Activated CD8-positive, alpha-beta memory T cell treated with anti-CD3 and anti-CD28 coated beads, Interleukin-2, amount 50 U/mL, for 48 hours (primary cell): ENCODE measurements around the gene PRLR.

Experiments
- DNase-seq: peaks from one replicate; pipeline ENCODE4 v3.0.0-alpha.2; 2020

PRLR gene

DNA sequence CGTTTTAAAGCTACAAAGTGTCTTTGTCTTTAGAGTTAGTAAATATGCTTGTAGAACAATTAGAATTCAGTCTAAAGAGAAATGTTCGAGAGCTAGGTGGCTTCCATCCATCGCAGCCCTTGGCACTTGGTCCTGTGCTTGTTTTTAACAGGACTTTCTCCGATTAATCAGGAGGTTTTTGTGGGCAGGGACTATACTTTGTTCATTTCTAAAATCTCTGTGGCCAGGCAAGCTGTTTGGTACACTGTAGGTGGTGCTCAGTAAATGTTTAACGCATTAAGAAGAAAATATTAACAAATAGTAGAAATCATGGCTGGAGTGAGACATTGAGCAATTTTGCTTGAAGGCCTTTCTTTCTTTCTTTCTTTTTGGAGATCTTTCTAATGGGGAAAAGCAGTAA lies 203.3 kb downstream of the PRLR start:
- DNase-seq: no peak

DNA sequence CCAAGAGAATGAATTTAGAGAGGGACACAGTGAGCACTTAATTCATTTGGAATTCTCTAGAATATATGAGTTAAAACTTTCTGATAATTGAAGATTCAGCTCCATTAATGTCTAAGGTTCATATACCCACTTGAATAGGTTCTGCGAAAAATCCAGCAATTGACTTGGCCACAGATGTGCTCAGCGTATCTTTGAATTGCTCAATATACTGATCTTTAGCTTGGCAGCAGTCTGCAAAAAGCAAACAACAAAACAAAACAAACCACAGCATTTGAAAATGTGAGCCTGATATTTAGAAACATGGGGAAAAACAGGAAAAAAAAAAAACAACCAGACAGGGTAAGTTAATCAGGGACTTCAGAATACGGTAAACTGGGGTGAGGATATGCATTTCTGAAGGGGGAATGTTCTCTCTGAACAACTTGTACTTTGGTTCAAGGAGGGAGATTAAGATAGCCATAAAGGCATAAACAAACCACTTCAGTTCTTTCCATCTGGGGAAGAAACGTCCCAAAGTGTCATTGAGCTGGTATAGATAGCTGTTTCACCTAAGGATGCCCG lies 203.9 kb downstream of the PRLR start:
- no peak for DNase-seq

DNA sequence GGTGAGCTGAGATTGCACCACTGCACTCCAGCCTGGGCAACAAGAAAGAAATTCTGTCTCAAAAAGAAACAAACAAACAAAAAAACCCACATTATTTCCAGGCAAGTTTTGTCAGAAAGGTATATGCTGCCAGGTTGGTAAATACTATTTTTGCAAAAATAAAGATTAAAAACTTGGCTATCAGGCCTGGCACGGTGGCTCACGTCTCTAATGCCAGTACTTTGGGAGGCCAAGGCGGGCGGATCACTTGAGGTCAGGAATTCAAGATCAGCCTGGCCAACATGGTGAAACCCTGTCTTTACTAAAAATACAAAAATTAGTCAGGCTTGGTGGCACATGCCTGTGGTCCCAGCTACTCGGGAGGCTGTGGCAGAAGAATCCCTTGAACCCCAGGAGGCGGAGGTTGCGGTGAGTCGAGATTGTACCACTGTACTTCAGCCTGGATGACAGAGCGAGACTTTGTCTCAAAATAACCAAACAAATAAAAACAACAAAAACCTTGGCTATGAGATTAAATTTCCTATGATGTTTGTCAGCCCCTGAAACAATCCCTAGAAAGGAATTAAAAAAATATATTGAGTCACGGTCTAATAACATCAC lies 205.3 kb downstream of the PRLR start:
- DNase-seq: no peak

DNA sequence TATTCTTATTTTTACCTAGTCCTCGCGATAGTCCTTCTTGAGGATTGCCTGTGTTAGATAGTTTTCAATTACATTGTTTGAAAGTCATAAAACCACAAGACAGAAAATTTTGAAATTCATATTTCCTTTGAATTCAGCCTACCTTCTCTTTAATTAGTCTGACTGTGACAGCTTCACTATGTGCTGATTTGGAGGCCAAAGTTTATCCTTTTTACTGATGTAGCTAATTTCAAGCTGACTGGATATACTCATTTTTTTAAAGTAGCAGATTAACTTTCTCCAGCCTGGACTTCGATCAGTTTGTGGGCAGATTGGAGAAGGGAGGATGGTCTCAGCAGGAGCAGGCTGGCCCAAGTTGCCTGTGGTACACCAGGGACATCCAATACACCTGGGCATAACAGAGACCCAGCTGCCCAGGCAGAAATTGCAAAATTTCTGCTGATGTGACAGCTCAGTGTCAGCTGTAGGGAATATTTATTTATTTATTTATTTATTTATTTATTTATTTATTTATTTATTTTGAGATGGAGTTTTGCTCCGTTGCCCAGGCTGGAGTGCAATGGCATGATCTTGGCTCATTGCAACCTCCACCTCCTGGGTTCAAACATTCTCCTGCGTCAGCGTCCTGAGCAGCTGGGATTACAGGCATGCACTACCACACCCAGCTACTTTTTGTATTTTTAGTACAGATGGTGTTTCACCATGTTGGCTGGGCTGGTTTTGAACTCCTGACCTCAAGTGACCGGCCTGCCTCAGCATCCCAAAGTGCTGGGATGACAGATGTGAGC lies 206.7 kb downstream of the PRLR start:
- DNase-seq: no peak

DNA sequence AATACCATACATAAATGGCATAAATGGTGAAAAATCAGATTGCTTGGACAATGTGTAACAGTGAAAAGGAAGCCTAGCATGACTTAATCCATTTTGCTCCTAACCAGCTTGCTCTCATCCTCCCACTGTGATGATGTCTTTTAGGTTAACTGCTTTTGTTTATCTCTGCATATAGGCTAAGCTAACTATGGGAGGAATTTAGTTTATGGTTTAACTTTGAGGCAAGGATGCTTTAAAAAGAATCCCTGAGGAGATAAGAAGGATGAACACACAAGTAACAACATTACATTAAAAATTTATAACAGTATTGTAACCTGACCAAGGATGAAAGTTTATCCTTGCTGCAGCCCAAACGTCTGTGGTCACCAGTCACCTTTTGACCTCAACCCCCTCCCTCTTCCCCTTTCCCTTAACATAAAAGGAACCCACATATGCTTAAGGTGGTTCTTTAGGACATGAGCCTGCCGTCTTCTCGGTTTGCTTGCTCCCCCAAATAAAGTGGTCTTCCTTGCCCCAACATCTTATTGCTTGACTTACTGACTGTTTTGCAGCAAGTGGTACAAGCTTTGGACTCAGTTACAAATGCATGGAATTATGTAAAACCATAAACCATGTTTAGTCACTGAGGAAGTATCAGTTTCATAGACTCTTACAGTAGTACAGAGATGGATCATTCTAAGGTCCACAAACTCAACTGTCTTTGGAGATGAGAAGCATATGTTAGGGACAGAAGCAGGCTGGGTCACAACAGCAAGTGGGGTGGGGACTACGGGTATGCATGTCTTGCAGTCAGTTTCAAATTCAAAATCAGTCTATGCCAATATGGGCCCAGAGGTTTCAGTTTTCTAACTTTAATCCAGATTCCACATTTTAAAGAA lies 213.9 kb downstream of the PRLR start:
- no peak for DNase-seq

DNA sequence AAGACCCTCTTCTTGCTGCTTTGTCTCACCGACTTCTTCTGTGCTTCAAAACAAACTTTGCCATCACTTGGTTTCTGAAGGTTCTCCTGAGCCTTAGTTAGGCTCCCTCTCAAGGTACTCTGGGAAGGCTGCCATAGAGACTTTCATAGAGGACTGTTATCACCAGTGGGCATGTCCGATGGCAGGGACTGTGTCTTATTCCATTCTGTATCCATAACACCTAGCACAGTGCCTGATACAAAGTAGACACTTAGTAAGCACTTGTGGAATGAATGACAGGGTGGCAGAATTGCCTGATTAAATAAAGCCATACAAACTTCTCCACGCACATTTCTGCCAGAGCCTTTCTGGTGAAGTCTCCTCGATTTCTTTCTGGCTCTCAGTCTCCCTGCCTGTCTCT lies 215.2 kb downstream of the PRLR start:
- DNase-seq: no peak

DNA sequence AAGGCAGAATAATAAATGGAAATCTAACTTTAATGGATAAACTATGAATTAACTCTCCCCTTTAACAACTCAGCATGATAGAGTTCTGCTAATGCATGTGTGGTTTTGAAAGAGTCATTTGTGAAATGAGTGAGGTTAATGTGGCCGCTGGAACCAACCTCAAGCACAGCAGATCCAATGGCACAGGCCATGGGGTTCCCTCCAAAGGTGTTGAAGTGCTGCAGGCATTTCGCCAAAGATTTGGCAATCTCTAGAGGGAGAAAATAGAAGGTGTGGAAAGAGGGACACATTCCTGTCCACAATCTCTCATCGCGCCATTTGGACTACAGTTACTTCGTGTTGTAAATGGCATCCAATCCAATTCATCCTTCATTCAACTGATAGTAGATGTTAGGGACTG lies 217.5 kb downstream of the PRLR start:
- DNase-seq: no peak

DNA sequence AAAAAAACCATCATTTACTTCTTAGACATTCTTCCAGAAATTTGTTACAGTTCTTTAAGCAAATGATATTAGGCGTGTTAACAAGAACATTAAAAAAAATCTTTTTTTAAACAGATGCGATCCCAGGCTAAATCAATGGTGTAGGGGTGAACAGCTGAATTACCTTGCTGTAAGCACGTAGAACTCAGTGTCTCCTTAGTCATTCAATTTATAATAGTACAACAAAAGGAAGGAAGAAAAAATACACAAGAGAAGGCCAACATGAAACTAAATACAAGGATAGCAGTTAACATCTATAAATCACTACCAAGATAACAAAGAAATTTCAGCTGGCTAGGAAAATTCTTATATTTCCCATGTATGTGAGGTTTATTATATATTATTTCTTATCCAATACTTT lies 217.9 kb downstream of the PRLR start:
- DNase-seq: no peak

DNA sequence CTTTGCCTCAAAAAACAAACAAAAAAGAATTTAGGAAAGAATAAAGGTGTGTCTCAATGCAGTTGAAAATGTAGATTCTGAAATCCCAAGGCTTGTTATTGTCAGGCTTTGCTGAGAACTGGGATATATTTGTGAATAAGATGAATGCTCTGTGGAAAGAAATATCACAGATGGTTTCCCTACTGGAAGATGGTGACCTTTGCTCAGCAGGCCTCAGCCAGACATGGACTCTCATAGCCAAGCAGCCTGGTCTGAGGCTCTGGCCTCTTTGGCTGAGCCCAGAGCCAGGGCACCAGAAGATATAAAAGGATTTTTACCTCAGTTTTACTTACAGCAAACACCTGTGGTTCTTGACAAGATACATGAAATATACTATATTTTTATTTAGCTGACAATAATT lies 219.6 kb downstream of the PRLR start:
- DNase-seq: no peak

DNA sequence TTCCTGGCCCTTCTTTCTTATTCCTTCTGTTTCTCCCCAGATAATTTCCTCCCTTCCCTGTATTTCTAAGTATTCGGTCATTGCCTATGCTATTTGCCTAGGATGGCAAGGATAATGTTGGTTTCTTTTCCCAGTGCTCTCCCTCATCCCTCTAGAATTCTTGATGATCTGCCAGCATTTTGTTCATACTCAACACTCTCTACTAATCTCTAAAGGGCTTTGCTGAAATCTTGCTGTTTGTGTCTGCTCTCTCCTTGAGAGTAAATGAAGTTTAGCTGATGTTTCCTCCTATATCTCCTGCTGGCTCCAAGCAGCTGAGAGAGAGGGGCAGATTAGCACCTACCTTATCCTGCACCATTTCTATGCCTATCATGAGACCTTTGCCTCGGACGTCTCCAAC lies 220.6 kb downstream of the PRLR start:
- DNase-seq: no peak

DNA sequence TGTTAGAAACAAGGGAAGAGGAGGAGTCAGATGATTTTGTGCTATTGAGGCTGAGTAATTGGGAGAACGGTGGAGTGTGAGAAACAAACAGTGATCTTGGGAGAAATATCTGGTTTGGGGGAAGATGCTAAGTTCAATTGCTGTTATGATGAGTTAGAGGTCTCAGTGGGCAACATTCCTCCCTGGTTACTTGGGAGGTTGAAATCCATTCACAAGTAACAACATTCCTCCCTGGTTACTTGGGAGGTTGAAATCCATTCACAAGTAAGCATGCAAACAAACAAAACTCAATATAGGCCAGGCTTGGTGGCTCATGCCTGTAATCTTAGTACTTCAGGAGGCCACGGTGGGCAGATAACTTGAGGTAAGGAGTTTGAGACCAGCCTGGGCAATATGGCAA lies 221.3 kb downstream of the PRLR start:
- DNase-seq: no peak

DNA sequence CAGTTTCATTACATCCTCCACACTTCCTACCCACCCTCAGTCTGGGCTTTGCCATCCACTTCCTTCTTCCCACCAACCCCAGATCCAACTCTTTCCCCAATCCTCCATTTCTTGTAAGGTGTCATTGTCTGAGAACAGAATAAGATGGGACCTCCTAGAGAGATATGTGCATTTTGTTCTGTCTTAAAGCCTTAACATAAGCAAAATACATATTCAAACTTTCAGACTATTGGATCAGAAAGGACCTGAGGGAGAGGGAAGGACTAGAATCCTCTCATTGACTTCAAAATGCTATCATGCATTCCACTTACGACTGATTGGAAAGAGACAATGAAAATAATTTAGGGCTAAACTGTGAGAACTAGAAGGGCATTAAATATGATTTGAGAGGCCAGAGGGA lies 225.5 kb downstream of the PRLR start:
- DNase-seq: no peak

DNA sequence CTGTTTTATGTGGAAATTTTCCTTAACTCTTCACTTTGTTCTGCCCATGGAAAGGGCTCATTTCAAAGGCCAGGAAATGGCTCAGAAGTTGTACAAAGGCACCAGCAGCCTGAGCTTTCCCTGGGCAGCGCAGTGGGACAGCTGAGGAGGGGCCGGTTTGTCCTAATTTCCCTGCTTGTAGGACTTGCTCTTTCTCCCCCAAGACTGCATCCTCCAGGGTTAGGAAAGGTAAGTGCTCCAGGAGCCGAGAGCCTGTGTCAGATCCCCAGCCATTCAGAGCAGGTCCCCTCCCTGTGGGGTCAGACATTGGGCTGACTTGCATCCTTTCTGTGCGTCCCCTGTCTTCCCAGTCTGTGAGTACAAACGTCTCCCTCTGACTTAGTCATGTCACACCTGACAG lies 226.1 kb downstream of the PRLR start:
- no peak for DNase-seq

DNA sequence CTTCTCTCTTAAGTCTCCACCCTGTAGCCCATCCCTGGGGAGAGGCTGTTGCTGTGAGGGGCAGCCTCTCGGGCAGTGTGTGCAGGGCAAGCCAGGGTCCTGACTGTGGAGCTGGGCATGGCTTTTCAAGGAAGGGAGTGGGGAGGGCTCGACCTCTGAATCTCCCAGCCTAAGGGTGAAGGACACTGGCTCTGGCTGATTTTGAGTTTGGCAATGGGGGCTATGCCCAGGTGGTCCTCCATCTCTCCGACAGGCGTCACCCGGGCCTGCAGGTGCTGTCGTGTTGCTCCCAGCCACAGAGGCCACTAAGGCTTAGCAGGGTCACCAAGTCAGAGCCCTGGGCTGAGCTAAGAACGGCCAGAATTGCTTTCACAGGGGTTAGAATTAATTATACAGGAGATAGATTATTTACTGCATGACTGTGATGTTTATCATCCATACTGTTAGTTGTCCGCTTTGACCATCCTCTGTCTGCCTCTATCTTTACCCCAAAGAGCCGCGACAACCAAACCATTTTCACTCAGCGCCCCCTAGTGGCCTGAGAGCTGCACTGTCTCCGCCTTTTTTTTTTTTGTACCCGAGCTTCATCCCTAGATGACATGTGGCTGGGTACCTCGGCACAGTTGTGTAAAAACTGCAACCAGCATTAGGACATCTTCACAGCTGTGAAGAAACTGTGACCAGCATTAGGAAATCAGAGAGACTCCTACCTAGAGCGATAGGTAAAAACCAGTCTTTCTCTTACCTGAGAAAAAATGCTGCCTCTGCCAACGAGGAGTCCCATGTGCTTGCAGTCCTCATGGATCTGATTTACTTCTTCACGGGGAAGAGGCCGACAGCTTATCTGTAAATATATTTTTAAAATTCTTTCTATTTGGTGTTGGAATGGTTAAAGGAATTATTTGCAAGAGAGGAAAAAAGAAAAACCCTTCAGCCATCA lies 227.0 kb downstream of the PRLR start:
- DNase-seq: peak; percentile 89

DNA sequence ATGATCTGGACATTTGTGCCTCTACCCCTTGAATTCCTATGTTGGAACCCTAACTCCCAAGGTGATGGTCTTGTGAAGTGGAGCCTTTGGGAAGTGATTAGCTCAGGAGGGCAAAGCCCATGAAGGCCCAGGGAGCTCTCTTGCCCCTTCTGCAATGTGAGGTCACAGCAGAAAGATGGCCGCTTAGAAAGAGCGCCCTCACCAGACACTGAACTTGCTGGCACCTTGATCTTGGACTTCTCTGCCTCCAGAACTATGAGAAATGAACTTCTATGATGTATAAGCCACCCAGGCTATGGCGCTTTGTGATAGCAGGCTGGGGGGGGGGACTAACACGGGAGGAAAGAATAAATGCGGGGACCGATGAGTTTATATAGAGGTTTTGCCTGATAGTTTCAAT lies 227.8 kb downstream of the PRLR start:
- no peak for DNase-seq

DNA sequence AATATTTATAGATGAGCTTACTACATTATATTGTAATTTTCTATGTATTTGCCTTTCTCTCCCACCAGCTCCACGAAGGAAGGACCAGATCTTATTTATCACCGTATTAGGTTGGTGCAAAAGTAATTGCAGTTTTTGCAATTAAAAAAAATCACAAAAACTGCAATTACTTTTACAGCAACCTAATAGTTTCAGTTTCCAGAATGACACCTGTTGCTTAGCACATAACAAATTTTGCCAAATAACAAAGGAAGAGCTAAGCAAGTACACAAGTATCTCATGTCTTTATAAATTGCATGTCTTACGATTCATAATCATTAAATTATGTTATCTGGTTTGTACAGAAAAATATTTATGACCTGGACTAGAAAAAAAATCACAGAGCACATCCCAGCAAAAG lies 228.4 kb downstream of the PRLR start:
- no peak for DNase-seq
